Fibroblast of skin of abdomen (primary cell): ENCODE results near the gene CAMK2N2. TPM values are rescaled to one million over a fixed set of nuclear protein-coding genes. Genes with fewer than 3 reads are reported as not detected.

ENCODE experiments used
- DNase-seq: peaks from one replicate; pipeline ENCODE4 v3.0.0-alpha.2; 2013
- polyA plus RNA-seq, 2 experiments: library from polyadenylated mRNA; unstranded; fragments of 120-200 nt; gene quantifications; one replicate each; pipeline ENCODE4 v1.2.1, GENCODE V29; 2013; ENCODE audit not compliant: insufficient read length in 2 of 2

Gene CAMK2N2
- polyA plus RNA-seq (2013, experiment 1 of 2; ENCODE audit: insufficient read length), result 0.44 TPM
- polyA plus RNA-seq (2013, experiment 2 of 2; ENCODE audit: insufficient read length), result 0.53 TPM

DNA sequence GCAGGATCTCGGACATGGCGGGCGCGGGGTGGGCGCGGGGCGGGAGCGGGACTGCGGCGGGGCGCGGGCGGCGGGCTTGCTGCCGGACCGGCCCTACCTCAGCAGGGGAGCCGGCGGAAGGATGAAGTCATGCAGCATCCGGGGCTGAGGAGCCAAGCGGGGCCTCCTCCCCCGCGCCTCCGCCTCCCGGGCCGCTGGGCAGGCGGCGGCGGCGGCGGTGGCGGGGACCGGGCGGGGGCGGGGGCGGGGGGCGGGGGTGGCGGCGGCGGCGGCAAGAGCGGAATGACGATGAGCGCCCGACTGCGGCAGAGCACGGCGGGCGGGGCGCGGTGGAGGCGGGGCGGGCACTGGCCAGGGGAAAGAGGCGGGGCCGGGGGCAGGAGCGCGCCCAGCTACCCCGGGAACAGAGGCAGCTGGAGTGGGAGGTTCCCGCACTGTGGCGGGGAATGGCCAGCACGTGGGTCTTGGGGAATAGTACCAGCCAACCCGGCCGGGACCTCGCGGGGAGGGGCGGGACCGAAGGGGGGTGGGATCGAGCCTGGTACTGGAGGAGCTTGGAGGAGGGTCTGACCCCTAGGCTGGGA is at the start of gene CAMK2N2:
CAMK2N2 (minus strand) TSS at position 284 of the 584 bp plus-strand sequence; CDS start at position 16, 268 bp downstream.
- peak; percentile 35 for DNase-seq

DNA sequence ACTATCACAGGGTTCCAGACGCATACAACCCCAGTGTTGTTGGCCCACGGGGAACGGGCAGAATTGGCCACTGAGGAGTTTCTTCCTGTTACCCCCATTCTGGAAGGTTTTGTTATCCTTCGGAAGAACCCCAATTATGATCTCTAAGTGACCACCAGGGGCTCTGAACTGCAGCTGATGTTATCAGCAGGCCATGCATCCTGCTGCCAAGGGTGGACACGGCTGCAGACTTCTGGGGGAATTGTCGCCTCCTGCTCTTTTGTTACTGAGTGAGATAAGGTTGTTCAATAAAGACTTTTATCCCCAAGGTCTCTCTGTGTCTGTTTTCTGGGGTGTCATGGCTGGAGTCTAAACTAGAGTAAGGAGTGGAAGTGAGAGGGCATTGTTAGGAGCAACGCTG is 47.4 kb upstream of the CAMK2N2 start:
- no peak for DNase-seq

DNA sequence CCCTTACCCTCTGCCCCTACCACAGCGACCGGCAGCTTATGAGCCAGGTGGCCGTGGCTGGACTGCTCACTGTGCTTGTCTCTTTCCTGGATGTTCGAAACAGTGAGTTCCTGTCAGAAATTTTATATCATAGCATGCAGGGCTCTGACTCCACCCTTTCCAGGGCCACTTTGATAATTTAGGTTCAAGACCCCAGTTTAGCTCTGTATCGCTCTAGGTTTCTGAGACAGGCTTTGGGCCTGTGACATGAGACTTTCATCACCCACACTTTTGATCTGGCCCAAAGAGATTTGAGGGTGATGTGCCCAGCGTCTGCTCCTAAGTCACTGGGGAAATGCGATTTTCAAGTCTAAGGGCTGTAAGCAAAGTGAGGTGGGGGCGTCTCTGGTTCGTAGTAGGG is 46.6 kb upstream of the CAMK2N2 start:
- DNase-seq, result no peak

DNA sequence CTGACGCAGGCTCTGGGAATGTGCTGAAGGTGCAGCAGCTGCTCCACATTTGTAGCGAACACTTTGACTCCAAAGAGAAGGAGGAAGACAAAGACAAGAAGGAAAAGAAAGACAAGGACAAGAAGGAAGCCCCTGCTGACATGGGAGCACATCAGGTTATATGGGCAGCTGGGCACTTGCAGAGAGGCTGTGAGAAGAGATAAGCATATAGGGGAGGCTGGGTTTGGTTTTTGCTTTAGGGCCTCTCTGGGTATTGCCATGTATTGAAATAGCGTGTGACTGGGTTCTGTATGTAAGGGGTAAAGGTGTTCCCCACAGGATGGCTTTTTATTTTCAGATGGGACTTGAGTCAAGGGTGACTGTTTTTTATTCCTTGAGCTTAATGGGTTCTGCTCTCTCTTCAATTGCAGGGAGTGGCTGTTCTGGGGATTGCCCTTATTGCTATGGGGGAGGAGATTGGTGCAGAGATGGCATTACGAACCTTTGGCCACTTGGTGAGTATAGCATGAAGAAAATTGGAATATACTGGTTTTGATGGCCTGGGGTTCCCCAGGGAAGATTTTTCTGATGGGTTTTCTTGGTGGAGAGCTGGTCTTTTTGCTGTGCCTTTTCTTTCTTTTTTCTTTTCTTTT is 45.1 kb upstream of the CAMK2N2 start:
- no peak for DNase-seq

DNA sequence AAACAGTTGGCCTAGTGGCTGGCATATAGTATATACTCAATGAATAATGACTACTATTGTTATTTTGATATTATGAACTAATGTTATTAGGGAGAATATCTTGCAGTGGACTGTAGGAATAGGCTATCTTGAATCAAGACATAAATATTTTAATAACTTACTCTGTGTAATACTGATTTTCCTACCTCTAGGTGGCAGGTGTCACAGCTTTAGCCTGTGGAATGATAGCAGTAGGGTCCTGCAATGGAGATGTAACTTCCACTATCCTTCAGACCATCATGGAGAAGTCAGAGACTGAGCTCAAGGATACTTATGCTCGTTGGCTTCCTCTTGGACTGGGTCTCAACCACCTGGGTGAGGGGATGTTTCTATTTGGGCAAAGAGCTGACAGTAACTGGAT is 44.2 kb upstream of the CAMK2N2 start:
- no peak for DNase-seq

DNA sequence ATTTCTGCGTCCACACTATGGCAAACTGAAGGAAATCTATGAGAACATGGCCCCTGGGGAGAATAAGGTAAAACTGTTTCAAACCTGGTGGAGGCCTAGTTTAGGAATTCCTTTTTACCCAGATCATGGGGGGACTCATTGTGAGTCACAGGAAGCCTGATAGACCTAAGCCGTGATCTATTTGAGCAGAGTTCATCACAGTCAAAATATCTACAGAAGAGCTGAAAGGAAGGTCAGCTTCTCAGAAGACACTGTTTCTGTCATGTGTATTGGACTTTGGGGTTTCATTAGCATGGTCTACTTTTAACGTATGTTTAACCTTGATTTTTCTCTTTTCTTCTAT is 39.0 kb upstream of the CAMK2N2 start:
- peak; percentile 57 for DNase-seq

DNA sequence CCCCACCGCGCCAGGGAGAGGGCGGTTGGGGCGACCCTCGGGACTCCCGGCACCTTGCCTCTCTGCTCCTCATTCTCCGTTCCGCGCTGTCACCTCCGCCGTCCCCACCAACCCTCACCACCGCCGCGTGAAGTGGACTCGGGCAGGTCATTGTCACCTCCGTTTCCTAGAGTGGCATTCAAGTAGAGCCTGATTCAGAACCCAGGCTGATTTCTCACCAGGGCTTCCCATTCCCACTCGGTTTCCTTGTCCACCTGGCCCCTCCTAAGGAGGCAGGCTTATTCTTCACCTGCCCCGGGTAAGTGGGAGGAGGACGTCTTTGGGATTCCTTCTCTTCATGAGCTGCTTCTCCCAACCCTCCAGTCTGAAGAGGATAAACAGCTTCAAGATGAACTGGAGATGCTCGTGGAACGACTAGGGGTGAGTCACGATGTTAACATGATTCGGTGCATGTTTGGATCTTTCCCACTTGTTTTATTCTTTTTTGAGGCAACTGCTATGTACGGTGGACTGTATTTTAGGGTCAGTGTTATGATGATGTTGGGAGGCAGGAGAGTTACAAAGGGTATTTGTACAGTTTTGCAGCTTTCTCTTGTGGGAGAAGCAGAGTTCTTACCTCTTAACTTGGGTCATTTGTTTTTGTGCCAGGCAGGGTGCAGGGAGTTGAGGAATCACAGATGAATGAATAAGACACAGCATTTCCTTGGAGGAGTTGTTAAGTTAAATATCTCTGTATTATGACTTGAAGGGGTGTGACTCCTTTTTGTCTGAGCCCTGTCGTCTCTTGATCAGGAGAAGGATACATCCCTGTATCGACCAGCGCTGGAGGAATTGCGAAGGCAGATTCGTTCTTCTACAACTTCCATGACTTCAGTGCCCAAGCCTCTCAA is 38.4 kb upstream of the CAMK2N2 start:
- DNase-seq, result peak; percentile 26

DNA sequence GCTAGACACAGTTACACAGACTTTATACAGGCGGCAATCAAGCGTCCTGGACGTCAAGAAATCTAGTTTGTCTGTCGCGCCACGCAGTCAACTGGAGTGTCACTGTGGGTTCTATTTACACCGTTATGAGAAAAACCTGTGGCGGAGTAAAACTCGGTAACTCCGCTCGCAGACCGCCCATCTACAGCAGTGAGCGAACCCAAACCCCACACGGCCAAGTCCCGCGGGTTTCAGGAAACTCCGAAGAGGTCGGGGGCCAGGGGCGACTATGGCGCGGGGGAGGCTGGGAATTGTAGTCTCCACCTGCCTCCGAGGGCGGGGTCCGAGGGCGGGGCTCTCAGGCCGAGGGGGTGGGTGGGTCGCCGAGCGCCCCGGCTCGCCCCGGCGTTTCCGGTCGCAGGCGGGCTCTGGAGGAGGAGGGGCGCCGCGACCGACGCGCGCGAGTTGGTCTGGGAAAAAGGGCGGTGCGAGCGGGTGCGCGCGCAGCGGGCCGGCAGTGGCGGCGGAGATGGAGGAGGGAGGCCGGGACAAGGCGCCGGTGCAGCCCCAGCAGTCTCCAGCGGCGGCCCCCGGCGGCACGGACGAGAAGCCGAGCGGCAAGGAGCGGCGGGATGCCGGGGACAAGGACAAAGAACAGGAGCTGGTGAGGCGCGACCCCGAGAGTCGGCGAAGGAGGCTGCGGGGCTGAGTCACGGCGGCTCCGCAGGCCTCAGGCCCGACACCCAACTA is 37.6 kb upstream of the CAMK2N2 start, which contains the start of gene PSMD2:
PSMD2 (plus strand) TSS at position 483 of the 729 bp plus-strand sequence; CDS start at position 509, 26 bp downstream.
- DNase-seq, result peak; percentile 97

DNA sequence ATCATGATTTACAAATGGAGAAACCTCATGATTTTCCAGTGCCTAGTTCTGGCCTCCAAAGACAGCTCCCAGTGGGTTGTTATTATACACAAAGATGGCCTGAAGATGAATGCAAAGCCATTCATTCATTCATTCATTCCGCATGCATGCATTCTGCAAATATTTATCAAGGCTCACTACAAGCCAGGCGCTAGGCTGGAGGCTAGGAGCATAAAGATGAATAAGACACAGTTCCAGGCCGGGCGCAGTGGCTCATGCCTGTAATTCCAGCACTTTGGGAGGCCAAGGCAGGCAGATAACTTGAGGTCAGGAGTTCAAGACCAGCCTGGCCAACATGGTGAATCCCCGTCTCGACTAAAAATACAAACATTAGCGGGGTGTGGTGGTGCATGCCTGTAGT is 35.3 kb upstream of the CAMK2N2 start:
- no peak for DNase-seq

DNA sequence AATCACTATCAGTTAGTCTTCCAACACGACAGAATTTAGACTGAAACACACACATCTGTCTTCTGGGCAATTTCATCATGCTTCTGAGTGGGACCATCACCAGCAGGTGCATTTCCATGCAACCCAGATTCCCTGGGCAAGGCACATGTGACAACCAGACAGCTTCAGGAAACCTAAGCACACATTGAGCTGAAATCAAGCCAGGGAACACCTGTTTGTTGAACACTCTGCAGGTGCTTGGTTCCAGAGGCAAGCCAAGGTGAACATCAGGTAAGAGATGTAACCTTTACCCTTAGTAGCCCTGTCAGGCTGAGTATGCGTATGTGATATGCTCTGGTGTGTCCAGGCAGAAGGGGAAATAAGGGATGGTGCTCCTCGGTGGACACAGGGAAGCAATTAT is 34.4 kb upstream of the CAMK2N2 start:
- no peak for DNase-seq

DNA sequence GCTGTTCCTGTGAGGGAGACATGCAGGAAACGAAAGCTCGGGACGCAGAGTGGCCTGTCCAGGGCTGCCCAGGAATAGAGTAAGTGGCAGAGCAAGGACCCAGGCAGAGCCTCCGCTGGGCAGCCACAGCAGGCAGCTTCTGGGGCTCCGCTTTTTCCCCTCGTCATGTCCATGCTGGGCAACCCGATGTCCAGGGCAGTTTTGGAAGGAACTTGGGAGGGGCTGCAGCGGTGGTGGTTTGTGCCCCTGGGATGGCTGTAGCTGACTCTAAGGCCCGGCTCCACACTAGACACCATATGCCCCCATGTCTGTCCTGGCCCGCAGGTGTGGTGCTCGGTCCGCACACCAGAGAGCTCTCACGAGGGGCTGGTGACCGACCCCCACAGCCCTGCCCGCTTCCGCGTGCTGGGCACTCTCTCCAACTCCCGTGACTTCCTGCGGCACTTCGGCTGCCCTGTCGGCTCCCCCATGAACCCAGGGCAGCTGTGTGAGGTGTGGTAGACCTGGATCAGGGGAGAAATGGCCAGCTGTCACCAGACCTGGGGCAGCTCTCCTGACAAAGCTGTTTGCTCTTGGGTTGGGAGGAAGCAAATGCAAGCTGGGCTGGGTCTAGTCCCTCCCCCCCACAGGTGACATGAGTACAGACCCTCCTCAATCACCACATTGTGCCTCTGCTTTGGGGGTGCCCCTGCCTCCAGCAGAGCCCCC is 30.5 kb upstream of the CAMK2N2 start:
- no peak for DNase-seq

DNA sequence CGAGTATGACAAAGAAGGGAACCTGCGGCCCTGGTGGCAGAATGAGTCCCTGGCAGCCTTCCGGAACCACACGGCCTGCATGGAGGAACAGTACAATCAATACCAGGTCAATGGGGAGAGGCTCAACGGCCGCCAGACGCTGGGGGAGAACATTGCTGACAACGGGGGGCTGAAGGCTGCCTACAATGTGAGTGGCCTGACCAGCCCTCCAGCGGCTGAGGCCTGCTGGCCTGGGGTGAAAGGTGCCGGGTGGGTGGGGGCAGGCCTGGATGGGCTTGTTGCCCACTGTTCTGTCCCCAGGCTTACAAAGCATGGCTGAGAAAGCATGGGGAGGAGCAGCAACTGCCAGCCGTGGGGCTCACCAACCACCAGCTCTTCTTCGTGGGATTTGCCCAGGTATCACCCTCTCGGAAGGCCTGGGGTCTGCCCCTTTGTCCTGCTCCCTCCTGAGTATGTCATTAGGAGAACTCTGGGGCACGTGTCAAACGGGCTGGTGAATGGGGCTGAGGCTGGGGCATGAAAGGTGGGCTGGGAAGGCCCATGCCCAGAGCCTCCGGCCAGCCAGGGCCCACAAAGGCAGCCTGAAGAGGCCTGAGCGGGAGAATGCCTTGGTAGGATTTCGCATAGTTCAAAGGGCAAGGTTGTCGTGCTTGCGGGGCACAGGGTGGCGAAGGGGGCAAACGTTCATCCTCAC is 29.8 kb upstream of the CAMK2N2 start:
- DNase-seq, result no peak

DNA sequence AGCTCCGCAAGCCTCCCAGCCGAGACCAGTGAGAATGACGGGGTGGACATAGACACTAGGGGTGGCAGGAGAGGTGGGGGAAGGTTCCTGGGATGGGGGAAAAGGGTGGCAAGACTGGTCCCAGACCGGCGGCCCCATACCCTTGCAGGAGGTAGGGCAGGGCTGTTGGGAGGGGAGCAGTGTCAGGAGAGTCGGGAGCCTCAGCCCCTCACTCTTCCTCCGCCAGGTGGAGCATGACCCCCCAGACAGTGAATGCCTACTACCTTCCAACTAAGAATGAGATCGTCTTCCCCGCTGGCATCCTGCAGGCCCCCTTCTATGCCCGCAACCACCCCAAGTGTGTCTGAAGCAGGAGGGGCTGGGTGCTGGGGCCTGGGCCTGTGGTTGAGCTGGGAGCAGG is 29.0 kb upstream of the CAMK2N2 start:
- DNase-seq, result no peak

DNA sequence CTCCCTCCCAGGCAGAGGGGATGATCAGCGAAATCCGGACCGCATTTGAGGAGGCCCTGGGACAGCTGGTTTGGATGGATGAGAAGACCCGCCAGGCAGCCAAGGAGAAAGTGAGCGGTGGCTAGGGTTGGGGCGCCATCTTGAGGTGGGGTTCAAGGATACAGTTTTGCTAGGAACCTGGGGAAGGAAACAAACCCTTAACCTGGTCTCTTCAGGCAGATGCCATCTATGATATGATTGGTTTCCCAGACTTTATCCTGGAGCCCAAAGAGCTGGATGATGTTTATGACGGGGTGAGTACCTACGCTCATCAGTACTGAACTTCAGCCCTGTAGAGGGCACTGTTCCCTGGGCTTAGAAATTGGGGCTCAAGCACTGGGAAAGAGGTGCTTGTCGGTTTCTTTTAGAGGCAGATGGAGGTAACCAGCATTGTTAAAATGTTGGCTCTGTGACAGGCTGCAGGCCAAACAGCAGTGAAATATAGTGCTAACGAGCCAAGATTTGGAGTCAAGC is 28.1 kb upstream of the CAMK2N2 start:
- peak; percentile 35 for DNase-seq

DNA sequence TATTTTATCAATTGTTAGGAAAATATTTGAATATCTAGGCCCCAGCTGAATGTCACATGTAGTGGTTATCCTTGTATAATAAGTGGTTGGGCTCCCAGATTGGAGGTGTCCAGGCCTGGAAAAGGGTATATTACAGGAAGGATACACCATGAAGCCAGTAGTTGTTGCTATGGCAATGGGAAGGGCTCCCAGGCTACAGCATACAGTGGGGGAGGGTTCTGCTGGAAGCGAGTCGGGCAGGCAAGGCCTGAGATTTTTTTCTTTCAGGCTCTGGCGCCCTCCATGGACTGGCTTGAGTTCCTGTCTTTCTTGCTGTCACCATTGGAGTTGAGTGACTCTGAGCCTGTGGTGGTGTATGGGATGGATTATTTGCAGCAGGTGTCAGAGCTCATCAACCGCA is 23.3 kb upstream of the CAMK2N2 start:
- DNase-seq, result peak; percentile 60

DNA sequence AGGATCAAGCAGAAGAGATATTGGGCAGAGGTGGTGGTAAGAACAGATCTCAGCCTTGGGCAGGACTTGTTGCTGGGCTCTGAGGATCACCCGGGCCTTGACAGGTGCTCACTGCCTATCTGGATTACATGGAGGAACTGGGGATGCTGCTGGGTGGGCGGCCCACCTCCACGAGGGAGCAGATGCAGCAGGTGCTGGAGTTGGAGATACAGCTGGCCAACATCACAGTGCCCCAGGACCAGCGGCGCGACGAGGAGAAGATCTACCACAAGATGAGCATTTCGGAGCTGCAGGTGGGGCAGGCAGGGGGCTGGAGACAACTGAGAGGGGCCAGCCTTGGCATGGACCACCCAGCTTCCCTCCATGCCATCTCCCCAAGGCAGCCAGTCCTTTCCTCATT is 22.3 kb upstream of the CAMK2N2 start:
- no peak for DNase-seq

DNA sequence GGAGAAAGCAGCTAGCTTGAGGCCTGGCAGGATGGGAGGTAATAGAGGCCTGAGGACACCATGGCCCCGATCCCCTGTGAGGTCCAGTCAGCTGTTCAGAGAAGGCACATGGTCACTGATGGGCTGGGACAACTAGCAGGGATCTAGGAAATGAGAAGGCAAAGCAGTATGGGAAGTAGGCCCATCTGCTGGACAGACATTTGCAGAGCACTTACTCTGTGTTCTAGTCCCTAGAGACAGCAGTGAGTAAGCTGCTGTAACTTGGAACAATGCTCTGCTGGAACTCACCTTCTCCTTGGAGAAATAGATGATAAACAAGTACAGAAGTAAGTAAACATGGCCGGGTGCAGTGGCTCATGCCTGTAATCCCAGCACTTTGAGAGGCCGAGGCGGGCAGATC is 21.6 kb upstream of the CAMK2N2 start:
- no peak for DNase-seq

DNA sequence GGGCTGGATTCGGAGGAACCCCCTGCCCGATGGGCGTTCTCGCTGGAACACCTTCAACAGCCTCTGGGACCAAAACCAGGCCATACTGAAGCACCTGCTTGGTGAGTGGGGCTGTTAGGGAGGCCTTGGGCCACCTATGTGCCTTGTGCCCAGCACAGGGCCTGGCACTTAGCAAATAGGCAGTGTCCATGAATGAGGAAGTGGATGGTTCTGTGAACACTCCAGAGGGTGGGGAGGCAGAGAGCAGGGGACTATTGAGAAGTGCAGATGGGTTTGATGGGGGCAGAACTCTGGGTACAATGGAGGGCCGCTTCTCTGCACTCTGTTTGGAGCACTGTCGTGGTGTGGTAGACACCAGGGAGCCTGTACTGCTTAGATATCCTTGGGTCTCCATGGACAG is 16.0 kb upstream of the CAMK2N2 start:
- no peak for DNase-seq

DNA sequence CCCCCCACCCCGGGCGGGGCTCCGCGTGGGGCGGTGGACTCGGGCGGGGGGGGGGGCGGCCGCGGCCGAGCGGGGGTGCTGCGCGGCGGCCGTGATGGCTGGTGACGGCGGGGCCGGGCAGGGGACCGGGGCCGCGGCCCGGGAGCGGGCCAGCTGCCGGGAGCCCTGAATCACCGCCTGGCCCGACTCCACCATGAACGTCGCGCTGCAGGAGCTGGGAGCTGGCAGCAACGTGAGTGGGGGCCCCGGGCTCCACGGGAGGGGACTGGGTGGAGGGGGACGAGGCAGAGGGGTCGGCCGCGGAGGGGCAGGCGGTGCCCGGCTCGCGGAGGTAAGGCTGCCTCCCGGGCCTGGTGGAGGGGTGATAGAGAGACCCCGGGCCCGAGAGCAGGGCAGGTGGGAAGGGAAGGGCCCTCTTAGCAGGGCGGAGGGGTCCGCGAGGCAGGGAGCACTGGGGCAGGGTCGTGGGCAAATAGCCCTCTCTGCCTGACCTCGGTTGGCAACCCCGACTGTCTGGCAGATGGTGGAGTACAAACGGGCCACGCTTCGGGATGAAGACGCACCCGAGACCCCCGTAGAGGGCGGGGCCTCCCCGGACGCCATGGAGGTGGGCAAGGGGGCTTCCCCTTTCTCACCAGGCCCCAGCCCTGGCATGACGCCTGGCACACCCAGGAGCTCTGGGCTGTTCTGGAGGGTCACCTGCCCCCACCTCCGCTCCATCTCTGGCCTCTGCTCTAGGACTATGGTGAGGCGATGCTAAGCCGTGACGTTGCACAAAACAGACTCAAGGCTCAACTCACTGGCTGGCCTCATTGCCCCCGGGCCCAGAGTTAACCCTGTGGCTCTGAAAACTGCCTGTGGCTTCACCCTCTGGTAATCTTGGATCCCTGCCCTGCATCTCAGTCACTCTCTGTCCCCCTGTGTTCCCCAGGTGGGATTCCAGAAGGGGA is 14.9 kb upstream of the CAMK2N2 start, which contains the start of gene ECE2:
ECE2 (plus strand) TSS at position 62 of the 950 bp plus-strand sequence; CDS start at position 194, 132 bp downstream.
- DNase-seq, result no peak

DNA sequence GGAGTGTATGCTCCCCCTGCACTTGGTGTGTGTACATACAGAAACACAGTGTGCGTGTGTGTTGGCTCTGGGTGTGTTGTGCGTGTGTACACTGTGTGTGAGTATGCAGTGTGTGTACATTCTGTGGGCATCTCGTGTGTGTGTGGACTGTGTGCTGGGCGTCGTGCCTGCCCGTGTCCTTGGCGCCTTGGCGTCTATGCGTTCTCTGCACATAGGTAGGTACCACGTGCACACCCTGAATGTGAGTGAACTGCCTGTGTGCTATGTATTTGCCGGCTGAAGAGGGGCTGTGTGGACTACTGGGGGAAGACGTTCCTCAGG is 14.0 kb upstream of the CAMK2N2 start:
- DNase-seq, result no peak
